NCI-H524 (cell line): ENCODE data around the gene TMEM236.
A peak's percentile ranks its signal among the peaks of the same experiment; 100 is the strongest.

ENCODE experiments used
- DNase-seq, 2 experiments: peaks; one replicate each; lab custom pipeline; 2025; lab: John Stamatoyannopoulos, UW

Gene TMEM236

GRCh38 chr10:17820943-17821342, 68.9 kb downstream of the TMEM236 start:
- DNase-seq = no peak

GRCh38 chr10:17821893-17822292, 69.9 kb downstream of the TMEM236 start:
- no peak for DNase-seq

- DNase-seq = no peak
Measured at GRCh38 chr10:17831341-17831740, 79.3 kb downstream of the TMEM236 start.

GRCh38 chr10:17831896-17832295, 79.9 kb downstream of the TMEM236 start:
- DNase-seq = no peak

- DNase-seq = no peak
Measured at GRCh38 chr10:17833656-17834055, 81.7 kb downstream of the TMEM236 start.

GRCh38 chr10:17835688-17836087, 83.7 kb downstream of the TMEM236 start:
- DNase-seq = no peak

- no peak for DNase-seq
Measured at GRCh38 chr10:17836942-17837341, 84.9 kb downstream of the TMEM236 start.

- DNase-seq = no peak
Measured at GRCh38 chr10:17838080-17838648, 86.2 kb downstream of the TMEM236 start.

GRCh38 chr10:17841050-17841449, 89.0 kb downstream of the TMEM236 start:
- DNase-seq = no peak

- DNase-seq = no peak
Measured at GRCh38 chr10:17842641-17843040, 90.6 kb downstream of the TMEM236 start.

- DNase-seq = peak; percentile 4 to 62
Measured at GRCh38 chr10:17847585-17848296, 95.7 kb downstream of the TMEM236 start.

- peak in 1 of 2 experiments; percentile 27 for DNase-seq
Measured at GRCh38 chr10:17848646-17849045, 96.6 kb downstream of the TMEM236 start.
